Psoas muscle (tissue), 8 donors: ENCODE results near the gene EIF3B. TPM values are rescaled to one million over a fixed set of nuclear protein-coding genes. Genes with fewer than 3 reads are reported as not detected.
A peak's percentile ranks its signal among the peaks of the same experiment; 100 is the strongest.

Experiments
- ATAC-seq, 4 donors: fragments of 200-7000 bp; cut with Tn5 transposase; one replicate each; pipeline ENCODE4 v1.9.1; 2020; ENCODE audit warnings: moderate library complexity in 3 of 4, mild to moderate bottlenecking in 2 of 4
- DNase-seq, 2 donors: peaks; one replicate each; pipeline ENCODE4 v3.0.0-alpha.2; 2020
- H3K27ac ChIP-seq: fragments of 200-600 bp; one replicate; pipeline ENCODE4 v1.8.0; 2022
- H3K27me3 ChIP-seq, 3 donors: fragments of 200-600 bp in 1 of 3; one replicate each; pipeline versions ENCODE4 v1.6.1 to v1.8.0; 2013 to 2022; ENCODE audit warnings: low read length in 2 of 3, mild to moderate bottlenecking in 2 of 3, moderate library complexity in 1 of 3; ENCODE audit not compliant: insufficient read depth in 3 of 3
- H3K36me3 ChIP-seq, 2 donors: fragments of 200-600 bp in 1 of 2; one replicate each; pipeline versions ENCODE4 v1.6.1 to v1.8.0; 2013 to 2022; ENCODE audit warnings: low read depth in 1 of 2, mild to moderate bottlenecking in 1 of 2, moderate library complexity in 1 of 2; ENCODE audit not compliant: insufficient read depth in 1 of 2
- H3K4me1 ChIP-seq: fragments of 200-600 bp; one replicate; pipeline ENCODE4 v1.8.0; 2022
- H3K4me3 ChIP-seq: fragments of 200-600 bp; one replicate; pipeline ENCODE4 v1.8.0; 2022; ENCODE audit warnings: mild to moderate bottlenecking
- H3K9me3 ChIP-seq: fragments of 200-600 bp; one replicate; pipeline ENCODE4 v1.8.0; 2022
- CTCF ChIP-seq: fragments of 200-600 bp; IDR thresholded peaks from one replicate; pipeline ENCODE4 v1.8.0; 2022; ENCODE audit warnings: antibody characterized with exemption
- WGBS, 3 donors: extraction: QIAGEN DNeasy Blood & Tissue Kit; methylation state at CpG; one replicate each; pipeline versions ENCODE4 v1.1.6 to v1.1.7; 2013; 5-methylcytosine and 5-hydroxymethylcytosine counted together
- intact Hi-C, 2 donors: fragments of 100-400 bp; cut with DNase I; formaldehyde crosslinking; loops; one replicate each; pipeline versions ENCODE4 v1.11.0 to v1.14.2; 2022
- polyA plus RNA-seq, 3 donors: library from polyadenylated mRNA; stranded (reverse); fragments of 200-250 nt; gene quantifications; one replicate each; pipeline ENCODE4 v1.2.3, GENCODE V29; 2013
- total RNA-seq, 4 donors: library from RNA; stranded (reverse); fragmentation: NEBNext Ultra II Directional in 2 of 4; extraction: Animal tissue kit (Norgen Biotek cat#: 25700) in 2 of 4; gene quantifications; one replicate each; pipeline versions ENCODE4 v1.2.1 to v1.2.4, GENCODE V29; 2021 to 2023
- donor health status: healthy with polysubstance abuse.
- donor health status: DM: no; HTN: no; CAD: no; lungs with moderate emphysema.
- donor health status: Bipolar disorder and iron deficiency.
- donor health status: healthy.
- donor health status: DM: yes; HTN: yes; CAD: no.
- donor health status: DM: no; HTN: no; CAD: no.
- donor health status: DM: no; HTN: no; CAD: no.
- donor health status: DM: yes; HTN: yes; CAD: no.

EIF3B gene
- total and polyA plus RNA-seq, 7 donors: 101 to 275 (median 174) TPM

GRCh38 chr7:2379161-2379560 lies 24.5 kb downstream of the EIF3B start:
- no peak for TF ChIP-seq CTCF
- intact Hi-C loops: no loop called here
- no peak for ATAC-seq

GRCh38 chr7:2379821-2380450 lies 25.3 kb downstream of the EIF3B start:
- DNase-seq (no peak), ATAC-seq (peak in 3 of 4 donors; percentile 14 to 22 (median 16))
- Histone ChIP-seq H3K27ac (no peak overlapping the region), H3K4me3 (no peak overlapping the region), H3K36me3 (peaks cover 33 to 66% of the 10 kb centered on the region in 2 donors), H3K9me3 (no peaks in the 10 kb centered on the region), H3K27me3 (no peaks in the 10 kb centered on the region), H3K4me1 (no peaks in the 10 kb centered on the region)
- intact Hi-C loops: no loop called here
- no peak for TF ChIP-seq CTCF
- 92 to 95% (median 93%) methylated on average over 32 to 34 of the region's 34 CpGs for WGBS, 3 donors

More at GRCh38 chr7:2379161-2379560, 24.5 kb downstream of the EIF3B start:
- no peaks in the 10 kb centered on the region for H3K27me3 ChIP-seq
- H3K36me3 ChIP-seq: peaks cover 33 to 74% of the 10 kb centered on the region in 2 donors
- H3K27ac ChIP-seq: no peak overlapping the region
- H3K4me3 ChIP-seq: no peak overlapping the region
- H3K9me3 ChIP-seq: no peaks in the 10 kb centered on the region
- peaks cover 6% of the 10 kb centered on the region for H3K4me1 ChIP-seq
- no peak for DNase-seq
- 93 to 94% (median 94%) methylated on average over 20 of the region's 20 CpGs for WGBS, 3 donors

- H3K36me3 ChIP-seq: peaks cover 30 to 61% of the 10 kb centered on the region in 2 donors
- no peak for ATAC-seq
- no peak overlapping the region for H3K27ac ChIP-seq
- WGBS, 3 donors: 94 to 96% (median 95%) methylated on average over 23 of the region's 23 CpGs
- no peaks in the 10 kb centered on the region for H3K4me1 ChIP-seq
- intact Hi-C loops: no loop called here
- no peaks in the 10 kb centered on the region for H3K27me3 ChIP-seq
- no peak overlapping the region for H3K4me3 ChIP-seq
- no peaks in the 10 kb centered on the region for H3K9me3 ChIP-seq
- TF ChIP-seq CTCF: no peak
- DNase-seq: no peak
Observed at GRCh38 chr7:2380461-2380860, 25.8 kb downstream of the EIF3B start.

GRCh38 chr7:2381227-2381626 lies 26.6 kb downstream of the EIF3B start:
- intact Hi-C loops: no loop called here
- Histone ChIP-seq H3K36me3 (peaks cover 26 to 53% of the 10 kb centered on the region in 2 donors), H3K4me3 (no peak overlapping the region), H3K27me3 (no peaks in the 10 kb centered on the region), H3K27ac (no peak overlapping the region), H3K4me1 (no peaks in the 10 kb centered on the region), H3K9me3 (no peaks in the 10 kb centered on the region)
- no peak for TF ChIP-seq CTCF
- DNase-seq: no peak
- ATAC-seq: no peak
- WGBS, 3 donors: 34 to 47% (median 35%) methylated on average over 5 of the region's 5 CpGs
